GM12878 (cell line): ENCODE results near the gene PORCN. TPM values are rescaled to one million over a fixed set of nuclear protein-coding genes. Genes with fewer than 3 reads are reported as not detected.
A peak's percentile ranks its signal among the peaks of the same experiment; 100 is the strongest.

Experiments used
- ATAC-seq: fragments of 200-7000 bp; cut with Tn5 transposase; 3 replicates; pipeline ENCODE4 v1.9.1; 2020; ENCODE audit warnings: mild to moderate bottlenecking, moderate library complexity
- BruUV-seq: library from RNA; stranded (reverse); fragments of 400-500 nt; replicated peaks from 2 replicates; lab custom pipeline; 2021; lab: Mats Ljungman, UMichigan
- CTCF ChIA-PET: fragments of 300-600 bp; sonication (Branson Sonifier 250); formaldehyde crosslinking; extraction: SDS; loops from one replicate; lab custom pipeline; 2021; ENCODE audit warnings: inconsistent platforms; lab: Yijun Ruan, JAX
- POLR2A ChIA-PET: fragments of 350-600 bp; formaldehyde crosslinking; extraction: SDS; loops from one replicate; lab custom pipeline; 2021; ENCODE audit warnings: inconsistent platforms; lab: Charles Lee
- RAD21 ChIA-PET: fragments of 300-600 bp; sonication (Branson Sonifier 250); formaldehyde crosslinking; loops from one replicate; lab custom pipeline; 2023; ENCODE audit warnings: antibody characterized with exemption; ENCODE audit not compliant: unreplicated experiment; lab: Charles Lee
- SMC1A ChIA-PET: fragments of 300-600 bp; sonication (Branson Sonifier 250); formaldehyde crosslinking; loops from one replicate; lab custom pipeline; 2023; ENCODE audit not compliant: unreplicated experiment, uncharacterized antibody; lab: Charles Lee
- DNase-seq: peaks from one replicate; pipeline ENCODE4 v3.0.0-alpha.2; 2011; ENCODE audit warnings: low read depth, low spot score
- FAIRE-seq: peaks from 3 replicates; lab custom pipeline; 2011; peaks lifted over from hg19 to GRCh38; lab: Jason Lieb, UNC
- H2AFZ ChIP-seq: 2 replicates; pipeline ENCODE4 v1.6.0; 2011; ENCODE audit warnings: low read depth, low read length, control low read depth; ENCODE audit not compliant: control insufficient read depth
- H3K27ac ChIP-seq: 2 replicates; pipeline ENCODE4 v1.5.1; 2011; ENCODE audit warnings: control low read depth; ENCODE audit not compliant: control insufficient read depth, insufficient read depth
- H3K27me3 ChIP-seq, 2 experiments: replicated peaks in 1 of 2; 2 replicates each; pipeline versions ENCODE4 v1.6.0 to v1.6.1; 2011; ENCODE audit warnings: low read length in 1 of 2; ENCODE audit not compliant: control insufficient read depth in 2 of 2, insufficient read depth in 2 of 2
- H3K36me3 ChIP-seq, 2 experiments: 2 replicates each; pipeline ENCODE4 v1.5.1; 2011; ENCODE audit warnings: low read length in 1 of 2; ENCODE audit not compliant: control insufficient read depth in 2 of 2, insufficient read depth in 2 of 2
- H3K4me1 ChIP-seq: 2 replicates; pipeline ENCODE4 v1.6.1; 2011; ENCODE audit warnings: mild to moderate bottlenecking, low read length, moderate library complexity, mixed read lengths; ENCODE audit not compliant: control insufficient read depth, insufficient read depth
- H3K4me2 ChIP-seq: 2 replicates; pipeline ENCODE4 v1.6.0; 2011; ENCODE audit warnings: control low read depth; ENCODE audit not compliant: control insufficient read depth, insufficient read depth
- H3K4me3 ChIP-seq: fragments of 200-600 bp; sonication (generic); 2 replicates; pipeline ENCODE4 v1.5.1; 2016
- H3K79me2 ChIP-seq: 2 replicates; pipeline ENCODE4 v1.6.0; 2011; ENCODE audit warnings: low read length; ENCODE audit not compliant: control insufficient read depth, insufficient read depth
- H3K9ac ChIP-seq: 2 replicates; pipeline ENCODE4 v1.8.0; 2011; ENCODE audit warnings: low read length, control low read depth, mixed read lengths; ENCODE audit not compliant: control insufficient read depth, insufficient read depth
- H3K9me3 ChIP-seq: replicated peaks from 3 replicates; pipeline ENCODE4 v1.5.1; 2011; ENCODE audit warnings: mild to moderate bottlenecking, low read length; ENCODE audit not compliant: control insufficient read depth, insufficient read depth
- H4K20me1 ChIP-seq: 2 replicates; pipeline ENCODE4 v1.6.0; 2011; ENCODE audit not compliant: control insufficient read depth, insufficient read depth
- HDAC2 ChIP-seq: fragments of 200-600 bp; sonication (generic); IDR thresholded peaks from 2 replicates; pipeline ENCODE4 v1.6.1; 2017
- MYB ChIP-seq: fragments of 150-350 bp; IDR thresholded peaks from 2 replicates; pipeline ENCODE4 v1.6.1; 2014; ENCODE audit warnings: mild to moderate bottlenecking, low read depth, low read length, borderline replicate concordance
- POLR2A ChIP-seq: IDR thresholded peaks from 2 replicates; pipeline ENCODE4 v1.6.1; 2011; ENCODE audit warnings: low read depth, mild to moderate bottlenecking, low read length
- RELA ChIP-seq: fragments of 450-650 bp; IDR thresholded peaks from 2 replicates; pipeline ENCODE4 v1.8.0; 2014; ENCODE audit warnings: borderline replicate concordance; ENCODE audit not compliant: partially characterized antibody
- SIX5 ChIP-seq: IDR thresholded peaks from 2 replicates; pipeline ENCODE4 v1.6.1; 2011; ENCODE audit warnings: mild to moderate bottlenecking, low read depth, low read length, moderate library complexity; ENCODE audit not compliant: severe bottlenecking
- SMAD1 ChIP-seq: fragments of 450-650 bp; IDR thresholded peaks from 2 replicates; pipeline ENCODE4 v1.6.1; 2018; ENCODE audit warnings: mild to moderate bottlenecking, low read depth; ENCODE audit not compliant: partially characterized antibody
- ZZZ3 ChIP-seq: IDR thresholded peaks from 2 replicates; pipeline ENCODE4 v1.6.1; 2011; ENCODE audit warnings: low read depth; ENCODE audit not compliant: control insufficient read depth, insufficient read length
- WGBS: methylation state at CpG from one replicate; pipeline ENCODE4 v1.1.6; 2016; ENCODE audit warnings: low lambda C conversion rate; ENCODE audit not compliant: insufficient replicate concordance, insufficient coverage; ENCODE audit errors: missing lambda C conversion rate; 5-methylcytosine and 5-hydroxymethylcytosine counted together
- in situ Hi-C: fragments of 300-500 bp; cut with MboI; formaldehyde crosslinking; loops from 9 replicates; pipeline ENCODE4 v1.14.3; 2018; ENCODE audit warnings: mixed read lengths
- intact Hi-C: fragments of 100-400 bp; cut with micrococcal nuclease; formaldehyde crosslinking; loops from one replicate; pipeline ENCODE4 v1.14.2; 2022; ENCODE audit not compliant: unreplicated experiment
- polyA plus RNA-seq, 11 experiments: library from polyadenylated mRNA; depleted of rRNA in 4 of 11; unstranded in 6 of 11; stranded (reverse) in 5 of 11; fragments of >200 nt; fragmentation: Nextera tagmentation in 4 of 11; fragmentation: Illumina TruSeq in 1 of 11; extraction: Ambion mirVana in 4 of 11; extraction: Trizol in 1 of 11; gene quantifications; 1 replicate in 1 of 11; 2 replicates in 10 of 11; pipeline versions ENCODE4 v1.2.1 to v1.2.3, GENCODE V29; 2011 to 2016; ENCODE audit warnings: inconsistent platforms in 2 of 11, missing spikeins in 2 of 11, low read depth in 1 of 11
- total RNA-seq, 4 experiments: library from RNA; depleted of rRNA in 3 of 4; stranded (reverse); fragments of >200 nt in 3 of 4; fragmentation: Illumina TruSeq in 1 of 4; extraction: Trizol in 1 of 4; gene quantifications; 2 replicates each; pipeline versions ENCODE4 v1.2.1 to v1.2.3, GENCODE V29; 2013 to 2021
- TF ChIP-seq, protein P1 (sequence below): fragments of 450-650 bp; IDR thresholded peaks from 2 replicates; pipeline ENCODE4 v1.6.1; 2017; ENCODE audit warnings: mild to moderate bottlenecking
- TF ChIP-seq, protein P2 (sequence below): IDR thresholded peaks from 2 replicates; pipeline ENCODE4 v1.6.1; 2012; ENCODE audit warnings: low read depth, low read length, improper control_type of control experiment
- TF ChIP-seq, protein P3 (sequence below): fragments of 450-650 bp; formaldehyde crosslinking; IDR thresholded peaks from 2 replicates; pipeline ENCODE4 v1.4.0; 2020; ENCODE audit warnings: mild to moderate bottlenecking, moderate library complexity
- TF ChIP-seq, protein P4 (sequence below): fragments of 450-650 bp; IDR thresholded peaks from 2 replicates; pipeline ENCODE4 v1.6.1; 2016; ENCODE audit warnings: mild to moderate bottlenecking

Gene PORCN
- total and polyA plus RNA-seq, 10 of the 15 experiments (the other 5 are each of a cell fraction or from before 2014, with no cell fraction given): 0.27 to 21.0 (median 14.1) TPM

DNA sequence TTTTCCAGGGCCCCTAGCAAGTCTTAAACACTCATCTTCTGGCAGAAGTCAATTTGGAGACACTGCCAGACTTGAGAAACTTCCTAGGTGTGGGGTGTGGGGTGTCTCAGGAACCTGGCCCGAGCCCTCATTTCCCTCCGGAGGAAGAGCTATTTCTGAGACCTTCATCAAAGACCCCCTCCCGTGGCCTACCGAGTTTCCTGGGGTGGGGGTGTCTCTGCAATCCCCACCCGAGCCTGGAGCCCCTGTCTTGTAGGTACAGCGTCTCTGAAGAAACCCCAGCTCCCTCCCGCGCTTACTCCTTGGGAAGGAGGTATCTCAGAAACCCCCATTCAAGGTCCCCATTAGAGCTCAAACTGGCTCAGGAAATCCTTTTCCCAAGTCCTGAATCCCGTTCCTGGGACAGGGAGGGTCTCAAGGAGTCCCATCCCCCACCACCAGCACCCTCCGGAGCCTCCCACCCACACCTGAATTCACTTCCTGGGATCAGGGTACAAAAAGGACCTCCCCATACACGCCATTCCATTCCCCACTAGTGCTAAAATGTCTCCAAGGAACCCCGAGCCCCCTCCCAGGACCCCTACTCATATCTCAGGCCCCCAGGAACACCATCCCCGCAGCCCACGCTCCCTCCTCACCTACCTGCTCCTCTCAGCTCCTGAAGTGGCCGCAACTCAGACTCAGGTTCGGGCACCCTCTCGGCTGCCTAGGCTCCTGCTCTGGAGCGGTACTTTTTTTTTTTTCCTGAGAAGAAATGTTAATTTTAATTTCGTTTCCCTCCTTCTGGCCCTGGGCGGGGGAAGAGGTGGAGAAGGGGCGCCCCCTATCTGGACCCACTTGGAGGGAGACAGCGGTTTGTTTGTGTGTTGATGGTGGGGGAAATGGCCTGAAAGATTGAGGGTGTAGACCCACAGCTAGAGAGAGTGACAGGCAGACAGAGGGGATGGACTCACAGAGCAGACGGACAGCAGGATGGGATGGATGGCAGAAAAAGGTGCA, 39.8 kb upstream of the PORCN start:
- ATAC-seq: peak; percentile 58
- WGBS: 19% methylated on average over 23 of the region's 23 CpGs
- Histone ChIP-seq H3K36me3 (no peaks in the 10 kb centered on the region; a peak in 1 of 4 replicates), H3K27me3 (no peaks in the 10 kb centered on the region), H3K79me2 (peaks cover 23% of the 10 kb centered on the region), H3K9me3 (no peaks in the 10 kb centered on the region), H3K4me3 (peak overlapping the region; percentile 76), H4K20me1 (no peaks in the 10 kb centered on the region), H3K27ac (peak overlapping the region; percentile 83), H2AFZ (peak overlapping the region; percentile 59), H3K4me2 (peak overlapping the region; percentile 71), H3K4me1 (peaks cover 6% of the 10 kb centered on the region), H3K9ac (peak overlapping the region; percentile 91)
- in situ Hi-C loops: no loop called here
- intact Hi-C loops: loop anchor here (10.0 kb wide), 1 partner anchor 384 kb away; no protein-coding TSS in a partner anchor
- no peak for DNase-seq
- BruUV-seq: no TSS peak
- ChIA-PET SMC1A (interaction anchor here (0.6 to 2.1 kb wide), 2 partner anchors 44 to 386 kb away, joined by 3 to 6 read pairs; no protein-coding TSS in a partner anchor), POLR2A (interaction anchor here (0.6 to 1.1 kb wide), 5 partner anchors 14 to 430 kb away, joined by 3 to 5 read pairs (median 3); partner anchors contain the start of gene TBC1D25), CTCF (interaction anchor here (0.6 to 1.6 kb wide), 5 partner anchors 110 to 722 kb away, joined by 3 to 7 read pairs (median 4); no protein-coding TSS in a partner anchor), RAD21 (interaction anchor here (0.7 to 1.0 kb wide), 2 partner anchors 39 to 102 kb away, joined by 3 to 4 read pairs; partner anchors contain the start of gene PORCN)
- FAIRE-seq: no peak
- peak; percentile 2 for TF ChIP-seq POLR2A
- TF ChIP-seq, protein P1, sequence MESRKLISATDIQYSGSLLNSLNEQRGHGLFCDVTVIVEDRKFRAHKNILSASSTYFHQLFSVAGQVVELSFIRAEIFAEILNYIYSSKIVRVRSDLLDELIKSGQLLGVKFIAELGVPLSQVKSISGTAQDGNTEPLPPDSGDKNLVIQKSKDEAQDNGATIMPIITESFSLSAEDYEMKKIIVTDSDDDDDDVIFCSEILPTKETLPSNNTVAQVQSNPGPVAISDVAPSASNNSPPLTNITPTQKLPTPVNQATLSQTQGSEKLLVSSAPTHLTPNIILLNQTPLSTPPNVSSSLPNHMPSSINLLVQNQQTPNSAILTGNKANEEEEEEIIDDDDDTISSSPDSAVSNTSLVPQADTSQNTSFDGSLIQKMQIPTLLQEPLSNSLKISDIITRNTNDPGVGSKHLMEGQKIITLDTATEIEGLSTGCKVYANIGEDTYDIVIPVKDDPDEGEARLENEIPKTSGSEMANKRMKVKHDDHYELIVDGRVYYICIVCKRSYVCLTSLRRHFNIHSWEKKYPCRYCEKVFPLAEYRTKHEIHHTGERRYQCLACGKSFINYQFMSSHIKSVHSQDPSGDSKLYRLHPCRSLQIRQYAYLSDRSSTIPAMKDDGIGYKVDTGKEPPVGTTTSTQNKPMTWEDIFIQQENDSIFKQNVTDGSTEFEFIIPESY: no peak
- TF ChIP-seq, protein P2, sequence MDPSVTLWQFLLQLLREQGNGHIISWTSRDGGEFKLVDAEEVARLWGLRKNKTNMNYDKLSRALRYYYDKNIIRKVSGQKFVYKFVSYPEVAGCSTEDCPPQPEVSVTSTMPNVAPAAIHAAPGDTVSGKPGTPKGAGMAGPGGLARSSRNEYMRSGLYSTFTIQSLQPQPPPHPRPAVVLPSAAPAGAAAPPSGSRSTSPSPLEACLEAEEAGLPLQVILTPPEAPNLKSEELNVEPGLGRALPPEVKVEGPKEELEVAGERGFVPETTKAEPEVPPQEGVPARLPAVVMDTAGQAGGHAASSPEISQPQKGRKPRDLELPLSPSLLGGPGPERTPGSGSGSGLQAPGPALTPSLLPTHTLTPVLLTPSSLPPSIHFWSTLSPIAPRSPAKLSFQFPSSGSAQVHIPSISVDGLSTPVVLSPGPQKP: no peak
- TF ChIP-seq SMAD1: no peak
- no peak for TF ChIP-seq HDAC2
- no peak for TF ChIP-seq SIX5
- TF ChIP-seq, protein P3, sequence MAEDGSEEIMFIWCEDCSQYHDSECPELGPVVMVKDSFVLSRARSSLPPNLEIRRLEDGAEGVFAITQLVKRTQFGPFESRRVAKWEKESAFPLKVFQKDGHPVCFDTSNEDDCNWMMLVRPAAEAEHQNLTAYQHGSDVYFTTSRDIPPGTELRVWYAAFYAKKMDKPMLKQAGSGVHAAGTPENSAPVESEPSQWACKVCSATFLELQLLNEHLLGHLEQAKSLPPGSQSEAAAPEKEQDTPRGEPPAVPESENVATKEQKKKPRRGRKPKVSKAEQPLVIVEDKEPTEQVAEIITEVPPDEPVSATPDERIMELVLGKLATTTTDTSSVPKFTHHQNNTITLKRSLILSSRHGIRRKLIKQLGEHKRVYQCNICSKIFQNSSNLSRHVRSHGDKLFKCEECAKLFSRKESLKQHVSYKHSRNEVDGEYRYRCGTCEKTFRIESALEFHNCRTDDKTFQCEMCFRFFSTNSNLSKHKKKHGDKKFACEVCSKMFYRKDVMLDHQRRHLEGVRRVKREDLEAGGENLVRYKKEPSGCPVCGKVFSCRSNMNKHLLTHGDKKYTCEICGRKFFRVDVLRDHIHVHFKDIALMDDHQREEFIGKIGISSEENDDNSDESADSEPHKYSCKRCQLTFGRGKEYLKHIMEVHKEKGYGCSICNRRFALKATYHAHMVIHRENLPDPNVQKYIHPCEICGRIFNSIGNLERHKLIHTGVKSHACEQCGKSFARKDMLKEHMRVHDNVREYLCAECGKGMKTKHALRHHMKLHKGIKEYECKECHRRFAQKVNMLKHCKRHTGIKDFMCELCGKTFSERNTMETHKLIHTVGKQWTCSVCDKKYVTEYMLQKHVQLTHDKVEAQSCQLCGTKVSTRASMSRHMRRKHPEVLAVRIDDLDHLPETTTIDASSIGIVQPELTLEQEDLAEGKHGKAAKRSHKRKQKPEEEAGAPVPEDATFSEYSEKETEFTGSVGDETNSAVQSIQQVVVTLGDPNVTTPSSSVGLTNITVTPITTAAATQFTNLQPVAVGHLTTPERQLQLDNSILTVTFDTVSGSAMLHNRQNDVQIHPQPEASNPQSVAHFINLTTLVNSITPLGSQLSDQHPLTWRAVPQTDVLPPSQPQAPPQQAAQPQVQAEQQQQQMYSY: no peak
- TF ChIP-seq, protein P4, sequence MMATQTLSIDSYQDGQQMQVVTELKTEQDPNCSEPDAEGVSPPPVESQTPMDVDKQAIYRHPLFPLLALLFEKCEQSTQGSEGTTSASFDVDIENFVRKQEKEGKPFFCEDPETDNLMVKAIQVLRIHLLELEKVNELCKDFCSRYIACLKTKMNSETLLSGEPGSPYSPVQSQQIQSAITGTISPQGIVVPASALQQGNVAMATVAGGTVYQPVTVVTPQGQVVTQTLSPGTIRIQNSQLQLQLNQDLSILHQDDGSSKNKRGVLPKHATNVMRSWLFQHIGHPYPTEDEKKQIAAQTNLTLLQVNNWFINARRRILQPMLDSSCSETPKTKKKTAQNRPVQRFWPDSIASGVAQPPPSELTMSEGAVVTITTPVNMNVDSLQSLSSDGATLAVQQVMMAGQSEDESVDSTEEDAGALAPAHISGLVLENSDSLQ: peak; percentile 83
- TF ChIP-seq RELA: no peak
- TF ChIP-seq MYB: no peak
- TF ChIP-seq ZZZ3: no peak
